MM.1S (cell line): ENCODE data around the gene COL6A5.
"Not testable (repeated sequence)": the region's sequence is repeated elsewhere in the genome, so short reads cannot be mapped to it uniquely, and the experiment has no call there.

ENCODE experiments used
- DNase-seq: peaks from one replicate; pipeline ENCODE4 v3.0.0-alpha.2; 2015
- H2AFZ ChIP-seq: fragments of 300-600 bp; sonication (generic); 2 replicates; pipeline ENCODE4 v1.6.0; 2016; ENCODE audit warnings: antibody characterized with exemption, low read length
- H3F3A ChIP-seq: fragments of 300-600 bp; sonication (generic); 2 replicates; pipeline ENCODE4 v1.6.1; 2016; ENCODE audit warnings: mild to moderate bottlenecking, antibody characterized with exemption, low read length, moderate library complexity, mixed read lengths; ENCODE audit not compliant: insufficient read depth
- H3K27ac ChIP-seq: fragments of 300-600 bp; sonication (generic); 2 replicates; pipeline ENCODE4 v1.5.1; 2016; ENCODE audit warnings: mild to moderate bottlenecking, low read length
- H3K27me3 ChIP-seq: fragments of 300-600 bp; sonication (generic); replicated peaks from 2 replicates; pipeline ENCODE4 v1.6.0; 2016; ENCODE audit warnings: low read length; ENCODE audit not compliant: insufficient read depth
- H3K36me3 ChIP-seq: fragments of 300-600 bp; sonication (generic); replicated peaks from 2 replicates; pipeline ENCODE4 v1.6.1; 2016; ENCODE audit warnings: mild to moderate bottlenecking, low read length, mixed read lengths; ENCODE audit not compliant: insufficient read depth
- H3K4me1 ChIP-seq: fragments of 300-600 bp; sonication (generic); 2 replicates; pipeline ENCODE4 v1.6.1; 2016; ENCODE audit warnings: low read length, mixed read lengths
- H3K4me2 ChIP-seq: fragments of 300-600 bp; sonication (generic); 2 replicates; pipeline ENCODE4 v1.6.0; 2016; ENCODE audit warnings: low read depth, low read length
- H3K4me3 ChIP-seq: fragments of 300-600 bp; sonication (generic); 2 replicates; pipeline ENCODE4 v1.5.1; 2016; ENCODE audit warnings: low read length, mixed read lengths
- H3K79me2 ChIP-seq: fragments of 300-600 bp; sonication (generic); 2 replicates; pipeline ENCODE4 v1.6.1; 2016; ENCODE audit warnings: mixed run types, low read length, mixed read lengths
- H3K9ac ChIP-seq: fragments of 300-600 bp; sonication (generic); 2 replicates; pipeline ENCODE4 v1.6.1; 2016; ENCODE audit warnings: low read length, mixed read lengths
- H3K9me2 ChIP-seq: fragments of 300-600 bp; sonication (generic); replicated peaks from 2 replicates; pipeline ENCODE4 v1.6.1; 2016; ENCODE audit warnings: mild to moderate bottlenecking, low read length, mixed read lengths; ENCODE audit not compliant: insufficient read depth
- H3K9me3 ChIP-seq: fragments of 300-600 bp; sonication (generic); replicated peaks from 2 replicates; pipeline ENCODE4 v1.6.1; 2016; ENCODE audit warnings: mild to moderate bottlenecking, low read length, mixed read lengths; ENCODE audit not compliant: insufficient read depth
- H4K20me1 ChIP-seq: fragments of 300-600 bp; sonication (generic); 2 replicates; pipeline ENCODE4 v1.6.1; 2016; ENCODE audit warnings: mild to moderate bottlenecking, low read length, moderate library complexity, mixed read lengths; ENCODE audit not compliant: insufficient read depth
- CTCF ChIP-seq: fragments of 300-600 bp; sonication (generic); IDR thresholded peaks from 2 replicates; pipeline ENCODE4 v1.5.1; 2016; ENCODE audit warnings: antibody characterized with exemption, low read length, mixed read lengths
- EZH2 ChIP-seq: fragments of 300-600 bp; sonication (generic); optimal IDR thresholded peaks from 2 replicates; pipeline ENCODE3; 2017; ENCODE audit warnings: low read depth, mild to moderate bottlenecking, antibody characterized with exemption, low read length, mixed read lengths
- EZH2phosphoT487 ChIP-seq: fragments of 300-600 bp; sonication (generic); IDR thresholded peaks from 2 replicates; pipeline ENCODE4 v1.6.1; 2018; ENCODE audit warnings: antibody characterized with exemption, low read length

COL6A5 gene

GRCh38 chr3:130340766-130341165 lies 4.7 kb upstream of the COL6A5 start:
- no peaks in the 10 kb centered on the region for H4K20me1 ChIP-seq
- no peak for TF ChIP-seq EZH2
- TF ChIP-seq CTCF: no peak
- TF ChIP-seq EZH2phosphoT487: no peak
- DNase-seq: no peak
- H3K27me3 ChIP-seq: no peaks in the 10 kb centered on the region
- no peaks in the 10 kb centered on the region for H3K4me1 ChIP-seq
- no peaks in the 10 kb centered on the region for H3F3A ChIP-seq
- no peaks in the 10 kb centered on the region for H3K9me3 ChIP-seq
- H3K4me2 ChIP-seq: no peak overlapping the region
- no peaks in the 10 kb centered on the region for H3K36me3 ChIP-seq
- no peak overlapping the region for H3K27ac ChIP-seq
- no peak overlapping the region for H2AFZ ChIP-seq
- H3K4me3 ChIP-seq: no peak overlapping the region
- H3K9ac ChIP-seq: no peak overlapping the region
- H3K79me2 ChIP-seq: no peaks in the 10 kb centered on the region
- no peaks in the 10 kb centered on the region for H3K9me2 ChIP-seq

DNA sequence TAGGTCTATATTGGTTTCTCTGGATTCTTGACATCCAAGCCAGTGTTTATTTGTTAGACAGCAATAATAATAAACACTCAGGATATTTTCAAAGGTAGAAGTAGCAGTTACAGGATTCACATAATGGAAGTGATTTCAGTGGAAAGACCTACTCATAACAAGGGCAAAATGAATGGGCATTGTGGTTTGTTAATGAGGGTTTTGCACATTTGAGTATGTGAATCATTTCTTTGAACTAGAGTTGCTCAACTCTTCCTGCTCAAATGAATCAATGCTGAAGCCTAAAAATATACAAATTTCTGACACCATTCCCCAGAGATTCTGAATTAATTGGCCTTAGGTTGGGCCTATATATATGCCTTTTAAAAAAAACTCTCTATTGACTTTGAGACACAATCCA lies 4.1 kb upstream of the COL6A5 start:
- Histone ChIP-seq H3K27ac (no peak overlapping the region), H3K4me2 (no peak overlapping the region)
- no peak for TF ChIP-seq EZH2

GRCh38 chr3:130341882-130342281 lies 3.6 kb upstream of the COL6A5 start:
- H3K4me2 ChIP-seq: no peak overlapping the region
- no peaks in the 10 kb centered on the region for H3K79me2 ChIP-seq
- DNase-seq: no peak
- no peak overlapping the region for H2AFZ ChIP-seq
- no peak overlapping the region for H3K27ac ChIP-seq
- TF ChIP-seq CTCF: no peak
- TF ChIP-seq EZH2: no peak
- TF ChIP-seq EZH2phosphoT487: no peak
- H3F3A ChIP-seq: no peaks in the 10 kb centered on the region
- no peaks in the 10 kb centered on the region for H4K20me1 ChIP-seq
- no peaks in the 10 kb centered on the region for H3K36me3 ChIP-seq
- H3K4me3 ChIP-seq: no peak overlapping the region
- H3K27me3 ChIP-seq: no peaks in the 10 kb centered on the region
- H3K9ac ChIP-seq: no peak overlapping the region
- H3K9me3 ChIP-seq: no peaks in the 10 kb centered on the region
- H3K4me1 ChIP-seq: no peaks in the 10 kb centered on the region
- no peaks in the 10 kb centered on the region for H3K9me2 ChIP-seq

More for the DNA sequence above, 4.1 kb upstream of the COL6A5 start:
- no peak for DNase-seq
- no peaks in the 10 kb centered on the region for H3F3A ChIP-seq
- H3K9me2 ChIP-seq: no peaks in the 10 kb centered on the region
- H3K79me2 ChIP-seq: no peaks in the 10 kb centered on the region
- no peaks in the 10 kb centered on the region for H4K20me1 ChIP-seq
- no peak overlapping the region for H2AFZ ChIP-seq
- no peaks in the 10 kb centered on the region for H3K27me3 ChIP-seq
- H3K36me3 ChIP-seq: no peaks in the 10 kb centered on the region
- no peaks in the 10 kb centered on the region for H3K9me3 ChIP-seq
- H3K9ac ChIP-seq: no peak overlapping the region
- no peaks in the 10 kb centered on the region for H3K4me1 ChIP-seq
- H3K4me3 ChIP-seq: no peak overlapping the region

DNA sequence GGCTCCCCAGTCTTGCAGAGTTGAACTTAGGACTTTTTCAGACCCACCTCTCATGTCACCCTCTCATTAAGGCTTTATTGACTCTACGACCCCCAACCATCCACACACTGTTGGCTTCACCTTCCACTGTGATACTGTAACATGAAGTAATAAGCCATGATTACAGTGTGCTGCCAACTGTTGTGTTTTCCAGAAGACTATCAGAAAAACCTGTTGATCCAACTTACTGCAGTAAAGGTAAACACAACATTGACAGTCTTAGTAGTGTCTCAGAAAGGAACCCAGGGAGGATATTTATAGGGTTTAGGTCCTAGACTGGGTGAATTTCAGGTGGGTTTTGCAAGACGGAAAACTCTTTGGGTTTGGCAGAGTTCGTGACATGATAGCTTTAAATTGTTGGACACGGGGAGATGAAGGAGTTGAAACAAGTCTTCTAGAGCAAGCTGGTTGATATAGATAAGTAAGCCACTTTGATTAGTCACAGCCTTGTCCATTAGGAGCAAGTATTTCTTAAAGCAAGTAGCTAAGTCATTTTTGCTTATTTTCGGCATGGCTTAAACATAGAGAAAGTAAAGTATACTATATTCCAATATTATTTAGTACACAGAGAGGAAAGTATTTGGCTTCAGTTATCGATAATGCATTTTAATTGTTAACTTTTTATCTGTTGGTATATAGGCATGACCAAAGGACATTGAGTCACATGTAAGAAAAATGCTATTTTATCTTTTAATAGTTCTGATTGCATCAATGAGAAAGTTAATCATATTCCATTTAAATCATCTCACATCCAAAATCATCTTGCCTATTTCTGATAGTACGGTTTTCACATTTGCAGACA lies 2.4 kb upstream of the COL6A5 start:
- H3K4me1 ChIP-seq: no peaks in the 10 kb centered on the region
- H3K9me3 ChIP-seq: no peaks in the 10 kb centered on the region
- no peaks in the 10 kb centered on the region for H3K9me2 ChIP-seq
- no peak for TF ChIP-seq CTCF
- TF ChIP-seq EZH2phosphoT487: no peak
- TF ChIP-seq EZH2: no peak
- no peak overlapping the region for H2AFZ ChIP-seq
- H3K4me3 ChIP-seq: no peak overlapping the region
- H3K27ac ChIP-seq: no peak overlapping the region
- no peak for DNase-seq
- no peak overlapping the region for H3K9ac ChIP-seq
- no peaks in the 10 kb centered on the region for H3K36me3 ChIP-seq
- H3K79me2 ChIP-seq: no peaks in the 10 kb centered on the region
- no peaks in the 10 kb centered on the region for H3F3A ChIP-seq
- H4K20me1 ChIP-seq: no peaks in the 10 kb centered on the region
- no peaks in the 10 kb centered on the region for H3K27me3 ChIP-seq
- no peak overlapping the region for H3K4me2 ChIP-seq

DNA sequence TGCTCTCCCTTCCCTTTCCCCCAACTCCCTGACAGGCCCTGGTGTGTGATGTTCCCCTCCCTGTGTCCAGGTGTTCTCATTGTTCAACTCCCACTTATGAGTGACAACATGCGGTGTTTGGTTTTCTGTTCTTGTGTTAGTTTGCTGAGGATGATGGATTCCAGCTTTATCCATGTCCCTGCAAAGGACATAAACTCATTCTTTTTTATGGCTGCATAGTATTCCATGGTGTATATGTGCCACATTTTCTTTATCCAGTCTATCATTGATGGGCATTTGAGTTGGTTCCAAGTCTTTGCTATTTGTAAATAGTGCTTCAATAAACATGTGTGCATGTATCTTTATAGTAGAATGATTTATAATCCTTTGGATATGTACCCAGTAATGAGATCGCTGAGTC lies 2.8 kb downstream of the COL6A5 start:
- H3K4me3 ChIP-seq, H3K79me2 ChIP-seq, H3F3A ChIP-seq, H3K9ac ChIP-seq, H3K27me3 ChIP-seq, H3K36me3 ChIP-seq, H3K4me1 ChIP-seq, H2AFZ ChIP-seq, H3K4me2 ChIP-seq, H3K9me3 ChIP-seq, H4K20me1 ChIP-seq, DNase-seq, H3K9me2 ChIP-seq, H3K27ac ChIP-seq: not testable (repeated sequence)
